Forelimb muscle (tissue), 1 donor: Measurements from ENCODE around the gene FAH. TPM values are rescaled to one million over a fixed set of nuclear protein-coding genes. Genes with fewer than 3 reads are reported as not detected.

Experiments
- polyA plus RNA-seq: library from polyadenylated mRNA; unstranded; fragments of 120-200 nt; gene quantifications from one replicate; pipeline ENCODE4 v1.2.1, GENCODE V29; 2013; ENCODE audit not compliant: insufficient read length

Gene FAH
- polyA plus RNA-seq, 1 donor = 13.4 TPM

Other genes with a start within 250 kb of the FAH start
- 0.28 TPM for gene BCL2A1, start 181.8 kb upstream of the FAH start, polyA plus RNA-seq
- 105 TPM for gene ZFAND6, start 93.3 kb upstream of the FAH start, polyA plus RNA-seq
- gene CTXND1, start 99.2 kb downstream of the FAH start, polyA plus RNA-seq = 0.90 TPM